NCI-H2081 treated with DMSO at 0.1 percent for 48 hours (cell line): Measurements from ENCODE around the gene PNPLA8.

Experiments
- DNase-seq: peaks from one replicate; lab custom pipeline; 2025; lab: John Stamatoyannopoulos, UW

Gene PNPLA8

GRCh38 chr7:108441392-108441955 lies 84.5 kb downstream of the PNPLA8 start:
- DNase-seq, result no peak

GRCh38 chr7:108440613-108441012 lies 85.3 kb downstream of the PNPLA8 start:
- no peak for DNase-seq

GRCh38 chr7:108436906-108437305 lies 89.0 kb downstream of the PNPLA8 start:
- DNase-seq, result no peak

- no peak for DNase-seq
These were observed 91.9 kb downstream of the PNPLA8 start for GRCh38 chr7:108434010-108434409.

GRCh38 chr7:108431099-108431498 lies 94.8 kb downstream of the PNPLA8 start:
- DNase-seq, result no peak

GRCh38 chr7:108430664-108431063 lies 95.3 kb downstream of the PNPLA8 start:
- DNase-seq, result no peak

GRCh38 chr7:108427766-108428165 lies 98.2 kb downstream of the PNPLA8 start:
- no peak for DNase-seq

GRCh38 chr7:108425714-108426275 lies 100.1 kb downstream of the PNPLA8 start:
- no peak for DNase-seq

- DNase-seq, result no peak
These were observed 101.9 kb downstream of the PNPLA8 start for GRCh38 chr7:108424013-108424412.

GRCh38 chr7:108423089-108423989 lies 102.6 kb downstream of the PNPLA8 start:
- no peak for DNase-seq

- DNase-seq, result no peak
These were observed 104.1 kb downstream of the PNPLA8 start for GRCh38 chr7:108421720-108422331.
